HCT116 (cell line): ENCODE results near the gene MOK. TPM values are rescaled to one million over a fixed set of nuclear protein-coding genes. Genes with fewer than 3 reads are reported as not detected.

Source experiments
- ATAC-seq: fragments of 200-7000 bp; cut with Tn5 transposase; 2 replicates; pipeline ENCODE4 v1.9.1; 2020; ENCODE audit warnings: mild to moderate bottlenecking, moderate library complexity
- BruUV-seq: library from RNA; stranded (reverse); fragments of 400-500 nt; replicated peaks from 2 replicates; lab custom pipeline; 2021; lab: Mats Ljungman, UMichigan
- CTCF ChIA-PET: fragments of 300-600 bp; sonication (Branson Sonifier 250); formaldehyde crosslinking; loops from one replicate; lab custom pipeline; 2021; ENCODE audit warnings: antibody characterized with exemption; lab: Charles Lee
- POLR2A ChIA-PET: fragments of 300-600, 350-600 bp; sonication (Branson Sonifier 250); formaldehyde crosslinking; loops from one replicate; lab custom pipeline; 2021; ENCODE audit warnings: antibody characterized with exemption; lab: Charles Lee
- RAD21 ChIA-PET, 2 experiments: fragments of 300-600 bp; sonication (Branson Sonifier 250); formaldehyde crosslinking; loops; one replicate each; lab custom pipeline; 2023; ENCODE audit warnings: low total read pairs in 2 of 2; ENCODE audit not compliant: uncharacterized antibody in 2 of 2, unreplicated experiment in 2 of 2, low non-redundant PET in 1 of 2; lab: Charles Lee
- DNase-seq: peaks from one replicate; pipeline ENCODE4 v3.0.0-alpha.2; 2010; ENCODE audit warnings: low read depth, low spot score
- H2AFZ ChIP-seq: fragments of 200-600 bp; shearing (Covaris generic), sonication (generic); 2 replicates; pipeline ENCODE4 v1.6.1; 2017; ENCODE audit warnings: low read depth, mixed run types, mixed read lengths, antibody characterized with exemption, low read length; ENCODE audit not compliant: poor library complexity, severe bottlenecking
- H3K27ac ChIP-seq: 2 replicates; pipeline ENCODE4 v1.5.1; 2012; ENCODE audit warnings: low read depth, low read length
- H3K27me3 ChIP-seq: fragments of 200-600 bp; sonication (generic); 2 replicates; pipeline ENCODE4 v1.6.1; 2016; ENCODE audit warnings: mixed run types, low read length, mixed read lengths; ENCODE audit not compliant: insufficient read depth
- H3K36me3 ChIP-seq, 2 experiments: fragments of 200-500 bp in 1 of 2; fragments of 200-600 bp in 1 of 2; sonication (Bioruptor generic) in 1 of 2; sonication (generic) in 1 of 2; 2 replicates each; pipeline versions ENCODE4 v1.5.1 to v1.6.1; 2014 to 2016; ENCODE audit warnings: low read length in 2 of 2, inconsistent platforms in 1 of 2, mixed read lengths in 1 of 2, mixed run types in 1 of 2; ENCODE audit not compliant: insufficient read depth in 2 of 2, control insufficient read depth in 1 of 2
- H3K4me1 ChIP-seq, 2 experiments: fragments of 200-600 bp in 1 of 2; sonication (generic) in 1 of 2; 2 replicates each; pipeline versions ENCODE4 v1.5.1 to v1.6.1; 2012 to 2017; ENCODE audit warnings: low read length in 2 of 2, inconsistent platforms in 1 of 2, mild to moderate bottlenecking in 1 of 2, mixed read lengths in 1 of 2, mixed run types in 1 of 2, moderate library complexity in 1 of 2; ENCODE audit not compliant: insufficient read depth in 2 of 2, control insufficient read depth in 1 of 2
- H3K4me2 ChIP-seq: fragments of 200-600 bp; sonication (generic); 2 replicates; pipeline ENCODE4 v1.6.1; 2017; ENCODE audit warnings: mixed run types, low read length, mixed read lengths
- H3K4me3 ChIP-seq, 2 experiments: fragments of 200-600 bp in 1 of 2; sonication (generic) in 1 of 2; replicated peaks in 1 of 2; 2 replicates each; pipeline ENCODE4 v1.5.1; 2011 to 2016; ENCODE audit warnings: low read length in 2 of 2, control low read depth in 1 of 2, low read depth in 1 of 2, mild to moderate bottlenecking in 1 of 2, mixed read lengths in 1 of 2, mixed run types in 1 of 2
- H3K79me2 ChIP-seq: fragments of 200-600 bp; sonication (generic); 2 replicates; pipeline ENCODE4 v1.6.1; 2017; ENCODE audit warnings: mild to moderate bottlenecking, mixed run types, low read length, moderate library complexity, mixed read lengths; ENCODE audit not compliant: insufficient read depth
- H3K9ac ChIP-seq: fragments of 200-600 bp; sonication (generic); 2 replicates; pipeline ENCODE4 v1.6.1; 2016; ENCODE audit warnings: low read length, mixed read lengths
- H3K9me2 ChIP-seq: fragments of 200-600 bp; sonication (generic), shearing (Covaris generic); 2 replicates; pipeline ENCODE4 v1.6.1; 2017; ENCODE audit warnings: mixed run types, mild to moderate bottlenecking, moderate library complexity; ENCODE audit not compliant: insufficient read depth
- H3K9me3 ChIP-seq, 2 experiments: fragments of 200-500 bp in 1 of 2; fragments of 200-600 bp in 1 of 2; sonication (Bioruptor generic) in 1 of 2; sonication (generic) in 1 of 2; 2 replicates each; pipeline ENCODE4 v1.6.1; 2014 to 2017; ENCODE audit warnings: low read length in 2 of 2, mixed read lengths in 2 of 2, inconsistent platforms in 1 of 2, low read depth in 1 of 2, mild to moderate bottlenecking in 1 of 2, mixed run types in 1 of 2, moderate library complexity in 1 of 2; ENCODE audit not compliant: control insufficient read depth in 1 of 2, insufficient read depth in 1 of 2
- H4K20me1 ChIP-seq: fragments of 200-600 bp; sonication (generic), shearing (Covaris generic); 2 replicates; pipeline ENCODE4 v1.6.1; 2017; ENCODE audit warnings: mixed run types, mild to moderate bottlenecking, moderate library complexity; ENCODE audit not compliant: insufficient read depth
- ATF3 ChIP-seq: IDR thresholded peaks from 2 replicates; pipeline ENCODE4 v1.6.1; 2012
- CBX3 ChIP-seq: IDR thresholded peaks from 2 replicates; pipeline ENCODE4 v1.6.1; 2012; ENCODE audit warnings: low read depth
- CTCF ChIP-seq, 3 experiments: fragments of 200-600 bp in 1 of 3; sonication (generic) in 1 of 3; IDR thresholded peaks in 2 of 3; conservative IDR thresholded peaks in 1 of 3; 2 replicates each; pipeline ENCODE4 v1.5.1; 2012 to 2017; ENCODE audit warnings: low read depth in 2 of 3, low read length in 2 of 3, antibody characterized with exemption in 1 of 3, borderline replicate concordance in 1 of 3, control low read depth in 1 of 3, mild to moderate bottlenecking in 1 of 3, mixed read lengths in 1 of 3, mixed run types in 1 of 3, moderate library complexity in 1 of 3; ENCODE audit not compliant: insufficient read depth in 1 of 3
- EGR1 ChIP-seq: IDR thresholded peaks from 2 replicates; pipeline ENCODE4 v1.6.1; 2012; ENCODE audit warnings: low read depth
- EZH2 ChIP-seq: fragments of 200-600 bp; sonication (generic); IDR thresholded peaks from 2 replicates; pipeline ENCODE4 v1.6.1; 2017; ENCODE audit warnings: antibody characterized with exemption, mixed run types
- JUND ChIP-seq: IDR thresholded peaks from 2 replicates; pipeline ENCODE4 v1.6.1; 2012
- REST ChIP-seq: IDR thresholded peaks from 2 replicates; pipeline ENCODE4 v1.6.1; 2012; ENCODE audit warnings: low read depth
- SRF ChIP-seq: IDR thresholded peaks from 2 replicates; pipeline ENCODE4 v1.6.1; 2012; ENCODE audit warnings: low read depth
- YY1 ChIP-seq: IDR thresholded peaks from 2 replicates; pipeline ENCODE4 v1.6.1; 2011; ENCODE audit warnings: low read length, low read depth, moderate library complexity, mild to moderate bottlenecking; ENCODE audit not compliant: insufficient replicate concordance; ENCODE audit errors: extremely low read depth
- intact Hi-C: fragments of 100-400 bp; cut with micrococcal nuclease; formaldehyde crosslinking; loops from 2 replicates; pipeline ENCODE4 v1.10.0; 2022
- total RNA-seq: library from RNA; stranded (reverse); gene quantifications from one replicate; pipeline ENCODE4 v1.2.1, GENCODE V29; 2021; ENCODE audit not compliant: unreplicated experiment

The MOK gene
- total RNA-seq, 1 experiment from 2014 or later, result 9.4 TPM

- Histone ChIP-seq H3K4me3 (no peak overlapping the region), H3K9ac (no peak overlapping the region), H3K9me2 (no peaks in the 10 kb centered on the region), H3K27me3 (no peaks in the 10 kb centered on the region), H3K36me3 (peaks cover 10 to 14% of the 10 kb centered on the region in 2 experiments; a peak in 3 of 4 replicates), H3K79me2 (no peaks in the 10 kb centered on the region), H3K4me2 (no peak overlapping the region), H3K27ac (no peak overlapping the region), H3K4me1 (no peaks in the 10 kb centered on the region), H2AFZ (no peak overlapping the region), H3K9me3 (no peaks in the 10 kb centered on the region), H4K20me1 (no peaks in the 10 kb centered on the region)
- RAD21 ChIA-PET, result no interaction called here
- POLR2A ChIA-PET, result no interaction called here
- DNase-seq (no peak), ATAC-seq (no peak)
- TF ChIP-seq EZH2, result no peak
- no peak for TF ChIP-seq REST
- no peak for TF ChIP-seq EGR1
- TF ChIP-seq JUND, result no peak
- no peak for TF ChIP-seq CBX3
- no peak for TF ChIP-seq YY1
- no peak for TF ChIP-seq ATF3
- TF ChIP-seq CTCF (IDR thresholded peaks at IDR 0.05 in 2 of 3, conservative IDR thresholded peaks at IDR 0.05 in 1 of 3; ENCODE audit: borderline replicate concordance in 1 of 3, insufficient read depth in 1 of 3, low read depth in 2 of 3, low read length in 2 of 3), result no peak
- no peak for TF ChIP-seq SRF
- intact Hi-C loops, result no loop called here
- no TSS peak for BruUV-seq
- CTCF ChIA-PET, result no interaction called here
Measured at GRCh38 chr14:102333390-102333789, 28.4 kb upstream of the MOK start.
